Sigmoid colon (tissue), 7 donors: ENCODE data around the gene GDAP1L1. TPM values are rescaled to one million over a fixed set of nuclear protein-coding genes. Genes with fewer than 3 reads are reported as not detected.
"Not testable (repeated sequence)": the region's sequence is repeated elsewhere in the genome, so short reads cannot be mapped to it uniquely, and the experiment has no call there.

Experiments used
- DNase-seq: peaks from one replicate; pipeline ENCODE4 v3.0.0-alpha.2; 2019
- H3K27ac ChIP-seq, 4 donors: fragments of 200-600 bp; sonication (generic); one replicate each; pipeline ENCODE4 v1.5.1; 2016 to 2019; ENCODE audit warnings: mild to moderate bottlenecking in 1 of 4
- H3K27me3 ChIP-seq, 3 donors: fragments of 200-600 bp; sonication (generic); one replicate each; pipeline ENCODE4 v1.5.1; 2019; ENCODE audit warnings: mild to moderate bottlenecking in 1 of 3
- H3K36me3 ChIP-seq, 4 donors: fragments of 200-600 bp; sonication (generic); one replicate each; pipeline ENCODE4 v1.5.1; 2016 to 2019
- H3K4me1 ChIP-seq, 4 donors: fragments of 200-600 bp; sonication (generic); one replicate each; pipeline ENCODE4 v1.5.1; 2017 to 2019
- H3K4me3 ChIP-seq, 4 donors: fragments of 200-600 bp; sonication (generic); one replicate each; pipeline ENCODE4 v1.5.1; 2017 to 2019; ENCODE audit warnings: mild to moderate bottlenecking in 2 of 4, moderate library complexity in 1 of 4
- H3K9me3 ChIP-seq, 4 donors: fragments of 200-600 bp in 3 of 4; sonication (generic) in 3 of 4; one replicate each; pipeline versions ENCODE4 v1.5.1 to v1.6.1; 2013 to 2019
- CTCF ChIP-seq, 4 experiments: fragments of 450-650 bp in 3 of 4; fragments of 200-600 bp in 1 of 4; IDR thresholded peaks; one replicate each; pipeline ENCODE4 v1.5.1; 2016 to 2019; ENCODE audit warnings: antibody characterized with exemption in 4 of 4, mild to moderate bottlenecking in 3 of 4, moderate library complexity in 2 of 4
- EP300 ChIP-seq, 4 donors: sonication (generic); formaldehyde crosslinking; IDR thresholded peaks; one replicate each; pipeline ENCODE4 v1.6.1; 2017; ENCODE audit warnings: antibody characterized with exemption in 4 of 4
- POLR2A ChIP-seq, 2 donors: fragments of 450-650 bp; IDR thresholded peaks; one replicate each; pipeline ENCODE4 v1.6.1; 2016; ENCODE audit warnings: antibody characterized with exemption in 2 of 2, mild to moderate bottlenecking in 2 of 2, moderate library complexity in 2 of 2
- POLR2AphosphoS5 ChIP-seq, 4 donors: sonication (generic); formaldehyde crosslinking; IDR thresholded peaks; one replicate each; pipeline ENCODE4 v1.6.1; 2017; ENCODE audit warnings: antibody characterized with exemption in 4 of 4
- WGBS, 2 donors: extraction: QIAGEN DNeasy Blood & Tissue Kit; methylation state at CpG; one replicate each; pipeline ENCODE4 v1.1.7; 2013; 5-methylcytosine and 5-hydroxymethylcytosine counted together
- intact Hi-C: fragments of 100-400 bp; cut with DNase I; formaldehyde crosslinking; loops from one replicate; pipeline ENCODE4 v1.15.1; 2023
- polyA plus RNA-seq, 3 donors: library from polyadenylated mRNA; stranded (reverse); fragments of 200-250 nt; gene quantifications; one replicate each; pipeline ENCODE4 v1.2.3, GENCODE V29; 2013
- total RNA-seq, 4 donors: library from RNA; depleted of rRNA; stranded (reverse); fragments of >200 nt; gene quantifications; one replicate each; pipeline ENCODE4 v1.1.0, GENCODE V29; 2016
- donor health status: healthy with polysubstance abuse.
- donor health status: Bipolar disorder and iron deficiency.
- donor health status: healthy.

Gene GDAP1L1
- total and polyA plus RNA-seq, 7 donors, result 0.20 to 1.4 (median 0.60) TPM; not detected in 2

GRCh38 chr20:44234566-44235317 is 12.4 kb upstream of the GDAP1L1 start:
- WGBS, 2 donors, result 89 to 95% methylated on average over 14 of the region's 14 CpGs
- Histone ChIP-seq H3K9me3 (no peaks in the 10 kb centered on the region), H3K27ac (no peak overlapping the region), H3K36me3 (no peaks in the 10 kb centered on the region), H3K4me1 (no peaks in the 10 kb centered on the region), H3K4me3 (no peak overlapping the region), H3K27me3 (no peaks in the 10 kb centered on the region)
- intact Hi-C loops, result no loop called here
- no peak for DNase-seq
- no peak for TF ChIP-seq EP300 (IDR thresholded peaks at IDR 0.05)
- no peak for TF ChIP-seq POLR2A (IDR thresholded peaks at IDR 0.05)
- no peak for TF ChIP-seq POLR2AphosphoS5 (IDR thresholded peaks at IDR 0.05)
- no peak for TF ChIP-seq CTCF (IDR thresholded peaks at IDR 0.05)

- Histone ChIP-seq H3K4me1 (no peaks in the 10 kb centered on the region), H3K27ac (no peak overlapping the region), H3K27me3 (no peaks in the 10 kb centered on the region), H3K9me3 (no peaks in the 10 kb centered on the region), H3K4me3 (no peak overlapping the region), H3K36me3 (no peaks in the 10 kb centered on the region)
- no peak for DNase-seq
- intact Hi-C loops, result no loop called here
- 94 to 99% methylated on average over 2 of the region's 2 CpGs for WGBS, 2 donors
- TF ChIP-seq POLR2A (IDR thresholded peaks at IDR 0.05) (no peak), CTCF (IDR thresholded peaks at IDR 0.05) (no peak), EP300 (IDR thresholded peaks at IDR 0.05) (no peak), POLR2AphosphoS5 (IDR thresholded peaks at IDR 0.05) (no peak)
Observed at GRCh38 chr20:44235702-44236101, 11.4 kb upstream of the GDAP1L1 start.

- H3K4me1 ChIP-seq, H3K27me3 ChIP-seq, H3K4me3 ChIP-seq, H3K36me3 ChIP-seq, DNase-seq, intact Hi-C loops, H3K9me3 ChIP-seq, H3K27ac ChIP-seq: not testable (repeated sequence)
- 80 to 86% methylated on average over 2 of the region's 2 CpGs for WGBS, 2 donors
Observed at GRCh38 chr20:44236840-44237239, 10.3 kb upstream of the GDAP1L1 start.

- Histone ChIP-seq H3K4me3 (no peak overlapping the region), H3K4me1 (peaks cover 0 to under 1% (median 0%) of the 10 kb centered on the region in 4 donors), H3K27me3 (no peaks in the 10 kb centered on the region), H3K9me3 (no peaks in the 10 kb centered on the region), H3K27ac (no peak overlapping the region), H3K36me3 (no peaks in the 10 kb centered on the region)
- no peak for DNase-seq
- TF ChIP-seq POLR2A (IDR thresholded peaks at IDR 0.05), result no peak
- no peak for TF ChIP-seq EP300 (IDR thresholded peaks at IDR 0.05)
- no peak for TF ChIP-seq CTCF (IDR thresholded peaks at IDR 0.05)
- intact Hi-C loops, result no loop called here
- 97% methylated on average over 2 of the region's 2 CpGs for WGBS, 2 donors
Observed at GRCh38 chr20:44241796-44242195, 5.3 kb upstream of the GDAP1L1 start.

- no peaks in the 10 kb centered on the region for H3K9me3 ChIP-seq
- no peak for TF ChIP-seq EP300 (IDR thresholded peaks at IDR 0.05)
- TF ChIP-seq POLR2AphosphoS5 (IDR thresholded peaks at IDR 0.05), result no peak
- no peak for TF ChIP-seq POLR2A (IDR thresholded peaks at IDR 0.05)
- TF ChIP-seq CTCF (IDR thresholded peaks at IDR 0.05), result no peak
- H3K27me3 ChIP-seq, result peaks cover 0 to 21% (median 0%) of the 10 kb centered on the region in 3 donors
- H3K27ac ChIP-seq, result no peak overlapping the region
- DNase-seq, result no peak
- 68 to 84% methylated on average over 4 of the region's 4 CpGs for WGBS, 2 donors
- H3K4me1 ChIP-seq, result peaks cover 0 to 15% (median 11%) of the 10 kb centered on the region in 4 donors
- H3K36me3 ChIP-seq, result no peaks in the 10 kb centered on the region
- intact Hi-C loops, result no loop called here
- H3K4me3 ChIP-seq, result no peak overlapping the region
Observed at GRCh38 chr20:44245977-44246376, 1.1 kb upstream of the GDAP1L1 start.
